HG02852 (cell line): ENCODE data around the gene PLEKHN1.

ENCODE experiments used
- ATAC-seq: cut with Tn5 transposase; IDR thresholded peaks from one replicate; pipeline ENCODE4 v1.9.1; 2021; ENCODE audit warnings: mild to moderate bottlenecking, moderate library complexity; ENCODE audit not compliant: unreplicated experiment

The PLEKHN1 gene

GRCh38 chr1:960363-961131 is 5.7 kb upstream of the PLEKHN1 start, which contains the start of gene KLHL17:
Gene KLHL17 (plus strand): TSS chr1:960584. CDS start chr1:960694, 110 bp downstream.
- peak; percentile 52 for ATAC-seq

- peak; percentile 3 for ATAC-seq
These were observed 5.1 kb upstream of the PLEKHN1 start for GRCh38 chr1:961132-961669.

GRCh38 chr1:962381-963300 is 3.6 kb upstream of the PLEKHN1 start:
- ATAC-seq = no peak

GRCh38 chr1:963301-963651 is 3.0 kb upstream of the PLEKHN1 start:
- no peak for ATAC-seq

GRCh38 chr1:963746-964525 is 2.3 kb upstream of the PLEKHN1 start:
- ATAC-seq = no peak

GRCh38 chr1:964691-965525 is 1.4 kb upstream of the PLEKHN1 start:
- ATAC-seq = no peak

- ATAC-seq = no peak
These were observed 652 bp upstream of the PLEKHN1 start for GRCh38 chr1:965526-966134.

- peak; percentile 75 for ATAC-seq
These were observed 520 bp downstream of the PLEKHN1 start for GRCh38 chr1:966704-967300.

GRCh38 chr1:967466-968343 is 1.4 kb downstream of the PLEKHN1 start:
- ATAC-seq = no peak

- no peak for ATAC-seq
These were observed 3.1 kb downstream of the PLEKHN1 start for GRCh38 chr1:969260-969855.

GRCh38 chr1:970242-970972 is 4.1 kb downstream of the PLEKHN1 start:
- no peak for ATAC-seq

GRCh38 chr1:970973-971730 is 4.9 kb downstream of the PLEKHN1 start:
- ATAC-seq = no peak

- ATAC-seq = no peak
These were observed 5.6 kb downstream of the PLEKHN1 start for GRCh38 chr1:971751-972506.

- ATAC-seq = no peak
These were observed 6.6 kb downstream of the PLEKHN1 start for GRCh38 chr1:972726-973458.
